ENCODE data around the gene SPIC.

DNA sequence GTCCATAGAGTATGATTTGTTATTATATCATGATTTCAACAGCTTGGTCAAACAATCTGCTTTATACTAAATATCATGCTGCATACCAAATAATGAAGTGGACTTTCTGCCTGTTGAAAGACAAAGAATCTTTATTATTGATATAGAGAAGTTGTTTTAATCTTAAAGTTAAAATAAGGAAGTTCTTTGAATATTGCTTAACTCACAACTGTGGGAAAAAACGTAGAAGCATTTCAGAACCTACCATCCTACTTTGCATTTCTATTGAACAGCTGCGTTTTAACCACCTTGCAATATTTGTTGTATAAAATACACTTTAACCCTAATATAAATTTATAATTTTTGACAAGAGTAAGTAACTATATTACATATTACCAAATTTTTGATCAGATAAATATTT lies 44.7 kb upstream of the SPIC start:
- TF ChIP-seq KLF11 (CRISPR knock-in tag; IDR thresholded peaks at IDR 0.05) (no peak), ZBTB7A (CRISPR knock-in tag; IDR thresholded peaks at IDR 0.05) (no peak), ZNF780A (CRISPR knock-in tag; IDR thresholded peaks at IDR 0.05) (no peak), ZNF24 (IDR thresholded peaks at IDR 0.05) (no peak), SP1 (IDR thresholded peaks at IDR 0.05) (no peak), SP1 (CRISPR knock-in tag; IDR thresholded peaks at IDR 0.05) (no peak), HMG20A (CRISPR knock-in tag; IDR thresholded peaks at IDR 0.05; ENCODE audit: borderline replicate concordance) (no peak), EP300 (IDR thresholded peaks at IDR 0.05; ENCODE audit: low read depth in 2 of 2, low read length in 2 of 2) (no peak), EP300 (CRISPR knock-in tag; IDR thresholded peaks at IDR 0.05; ENCODE audit: borderline replicate concordance) (no peak), KDM5A (IDR thresholded peaks at IDR 0.05; ENCODE audit: borderline replicate concordance, low read length) (no peak)
- TF ChIP-seq, protein P1, sequence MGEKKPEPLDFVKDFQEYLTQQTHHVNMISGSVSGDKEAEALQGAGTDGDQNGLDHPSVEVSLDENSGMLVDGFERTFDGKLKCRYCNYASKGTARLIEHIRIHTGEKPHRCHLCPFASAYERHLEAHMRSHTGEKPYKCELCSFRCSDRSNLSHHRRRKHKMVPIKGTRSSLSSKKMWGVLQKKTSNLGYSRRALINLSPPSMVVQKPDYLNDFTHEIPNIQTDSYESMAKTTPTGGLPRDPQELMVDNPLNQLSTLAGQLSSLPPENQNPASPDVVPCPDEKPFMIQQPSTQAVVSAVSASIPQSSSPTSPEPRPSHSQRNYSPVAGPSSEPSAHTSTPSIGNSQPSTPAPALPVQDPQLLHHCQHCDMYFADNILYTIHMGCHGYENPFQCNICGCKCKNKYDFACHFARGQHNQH (CRISPR knock-in tag; IDR thresholded peaks at IDR 0.05), result no peak
- TF ChIP-seq, protein P2, sequence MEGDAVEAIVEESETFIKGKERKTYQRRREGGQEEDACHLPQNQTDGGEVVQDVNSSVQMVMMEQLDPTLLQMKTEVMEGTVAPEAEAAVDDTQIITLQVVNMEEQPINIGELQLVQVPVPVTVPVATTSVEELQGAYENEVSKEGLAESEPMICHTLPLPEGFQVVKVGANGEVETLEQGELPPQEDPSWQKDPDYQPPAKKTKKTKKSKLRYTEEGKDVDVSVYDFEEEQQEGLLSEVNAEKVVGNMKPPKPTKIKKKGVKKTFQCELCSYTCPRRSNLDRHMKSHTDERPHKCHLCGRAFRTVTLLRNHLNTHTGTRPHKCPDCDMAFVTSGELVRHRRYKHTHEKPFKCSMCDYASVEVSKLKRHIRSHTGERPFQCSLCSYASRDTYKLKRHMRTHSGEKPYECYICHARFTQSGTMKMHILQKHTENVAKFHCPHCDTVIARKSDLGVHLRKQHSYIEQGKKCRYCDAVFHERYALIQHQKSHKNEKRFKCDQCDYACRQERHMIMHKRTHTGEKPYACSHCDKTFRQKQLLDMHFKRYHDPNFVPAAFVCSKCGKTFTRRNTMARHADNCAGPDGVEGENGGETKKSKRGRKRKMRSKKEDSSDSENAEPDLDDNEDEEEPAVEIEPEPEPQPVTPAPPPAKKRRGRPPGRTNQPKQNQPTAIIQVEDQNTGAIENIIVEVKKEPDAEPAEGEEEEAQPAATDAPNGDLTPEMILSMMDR (CRISPR knock-in tag; IDR thresholded peaks at IDR 0.05), result no peak

Measured in HepG2 (cell line).